Trophoblast cell (in vitro differentiated cells and primary cell): Measurements from ENCODE around the gene CSMD2.
A peak's percentile ranks its signal among the peaks of the same experiment; 100 is the strongest.

Experiments
- DNase-seq, 2 donors: peaks; one replicate each; pipeline ENCODE4 v3.0.0-alpha.2; 2016
- H2AFZ ChIP-seq: 2 replicates; pipeline ENCODE4 v1.6.1; 2013; ENCODE audit warnings: low read length, moderate library complexity, mild to moderate bottlenecking; ENCODE audit not compliant: insufficient read depth, poor library complexity
- H2AK5ac ChIP-seq: 2 replicates; pipeline ENCODE4 v1.6.1; 2013; ENCODE audit warnings: mild to moderate bottlenecking, low read length
- H2BK120ac ChIP-seq: 2 replicates; pipeline ENCODE4 v1.6.1; 2013; ENCODE audit warnings: low read length, mild to moderate bottlenecking, moderate library complexity; ENCODE audit not compliant: insufficient read depth, poor library complexity
- H2BK12ac ChIP-seq: 2 replicates; pipeline ENCODE4 v1.6.1; 2013; ENCODE audit warnings: mild to moderate bottlenecking, low read length, moderate library complexity
- H2BK5ac ChIP-seq: 2 replicates; pipeline ENCODE4 v1.6.1; 2013; ENCODE audit warnings: low read length, low read depth, moderate library complexity, mild to moderate bottlenecking; ENCODE audit not compliant: poor library complexity
- H3K14ac ChIP-seq: 2 replicates; pipeline ENCODE4 v1.6.1; 2013; ENCODE audit warnings: mild to moderate bottlenecking, low read length
- H3K18ac ChIP-seq: 2 replicates; pipeline ENCODE4 v1.6.1; 2013; ENCODE audit warnings: mild to moderate bottlenecking, low read length
- H3K23ac ChIP-seq: 2 replicates; pipeline ENCODE4 v1.6.1; 2013; ENCODE audit warnings: low read length
- H3K27ac ChIP-seq: 2 replicates; pipeline ENCODE4 v1.5.1; 2013; ENCODE audit warnings: low read depth, mild to moderate bottlenecking, inconsistent platforms, low read length, moderate library complexity
- H3K27me3 ChIP-seq: 2 replicates; pipeline ENCODE4 v1.6.1; 2013; ENCODE audit warnings: inconsistent platforms, mild to moderate bottlenecking, low read length, moderate library complexity; ENCODE audit not compliant: insufficient read depth
- H3K36me3 ChIP-seq, 2 experiments: 1 replicate in 1 of 2; 2 replicates in 1 of 2; pipeline ENCODE4 v1.6.1; 2013; ENCODE audit warnings: low read length in 2 of 2, mild to moderate bottlenecking in 2 of 2, moderate library complexity in 1 of 2; ENCODE audit not compliant: insufficient read depth in 2 of 2, control insufficient read depth in 1 of 2
- H3K4ac ChIP-seq: 2 replicates; pipeline ENCODE4 v1.6.1; 2013; ENCODE audit warnings: low read depth, mild to moderate bottlenecking, low read length, moderate library complexity
- H3K4me1 ChIP-seq, 2 experiments: 1 replicate in 1 of 2; 2 replicates in 1 of 2; pipeline ENCODE4 v1.6.1; 2013; ENCODE audit warnings: low read length in 2 of 2, mild to moderate bottlenecking in 2 of 2, moderate library complexity in 1 of 2; ENCODE audit not compliant: insufficient read depth in 2 of 2, control insufficient read depth in 1 of 2
- H3K4me2 ChIP-seq: 2 replicates; pipeline ENCODE4 v1.6.1; 2013; ENCODE audit warnings: inconsistent platforms, mild to moderate bottlenecking, low read length, moderate library complexity
- H3K4me3 ChIP-seq: 2 replicates; pipeline ENCODE4 v1.5.1; 2013; ENCODE audit warnings: mild to moderate bottlenecking, low read depth, low read length, inconsistent platforms
- H3K79me1 ChIP-seq: one replicate; pipeline ENCODE4 v1.6.1; 2013; ENCODE audit warnings: low read length
- H3K79me2 ChIP-seq: 2 replicates; pipeline ENCODE4 v1.6.1; 2013; ENCODE audit warnings: low read length, mild to moderate bottlenecking; ENCODE audit not compliant: control insufficient read depth, insufficient read depth, poor library complexity
- H3K9ac ChIP-seq: 2 replicates; pipeline ENCODE4 v1.6.1; 2013; ENCODE audit warnings: mild to moderate bottlenecking, low read length
- H3K9me3 ChIP-seq: 2 replicates; pipeline ENCODE4 v1.6.1; 2013; ENCODE audit warnings: low read depth, mild to moderate bottlenecking, control low read depth, inconsistent platforms, low read length; ENCODE audit not compliant: insufficient read depth
- H4K12ac ChIP-seq: 2 replicates; pipeline ENCODE4 v1.6.1; 2013; ENCODE audit warnings: low read depth, mild to moderate bottlenecking, low read length, moderate library complexity
- H4K8ac ChIP-seq: 2 replicates; pipeline ENCODE4 v1.6.1; 2013; ENCODE audit warnings: low read depth, mild to moderate bottlenecking, low read length, moderate library complexity
- H4K91ac ChIP-seq: one replicate; pipeline ENCODE4 v1.6.1; 2013; ENCODE audit warnings: low read depth, mild to moderate bottlenecking, low read length, moderate library complexity
- WGBS: extraction: QIAGEN DNeasy Blood & Tissue Kit; methylation state at CpG from one replicate; pipeline ENCODE4 v1.1.7; 2013; ENCODE audit warnings: missing lambda C conversion rate; ENCODE audit not compliant: insufficient read length, insufficient coverage; ENCODE audit errors: extremely low coverage; 5-methylcytosine and 5-hydroxymethylcytosine counted together

Gene CSMD2

DNA sequence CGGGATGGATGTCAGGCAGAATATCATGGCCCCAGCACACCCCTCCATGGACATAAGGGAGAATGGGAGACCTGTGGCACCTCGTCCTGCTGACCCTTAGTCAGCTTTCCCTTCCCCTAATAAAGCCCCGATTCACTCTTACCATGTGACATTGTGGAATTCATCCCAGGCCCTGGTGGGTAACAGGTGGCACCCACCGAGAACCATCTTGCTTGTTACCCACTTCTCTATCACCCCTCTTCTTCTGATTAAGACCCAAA lies 32.9 kb downstream of the CSMD2 start:
- no peaks in the 10 kb centered on the region for H3K4me1 ChIP-seq
- no peak overlapping the region for H4K91ac ChIP-seq
- no peak overlapping the region for H3K4me3 ChIP-seq
- no peaks in the 10 kb centered on the region for H3K36me3 ChIP-seq
- no CpG with 5 or more reads among the region's 4 CpGs for WGBS
- no peak overlapping the region for H3K9ac ChIP-seq
- H2BK12ac ChIP-seq, result no peak overlapping the region
- no peaks in the 10 kb centered on the region for H3K79me2 ChIP-seq
- DNase-seq, result no peak
- no peak overlapping the region for H3K18ac ChIP-seq
- no peak overlapping the region for H2AK5ac ChIP-seq
- H3K27me3 ChIP-seq, result no peaks in the 10 kb centered on the region
- H4K8ac ChIP-seq, result no peak overlapping the region
- H3K4me2 ChIP-seq, result no peak overlapping the region
- no peak overlapping the region for H2BK120ac ChIP-seq
- no peak overlapping the region for H4K12ac ChIP-seq
- H3K27ac ChIP-seq, result no peak overlapping the region
- no peak overlapping the region for H3K4ac ChIP-seq
- H3K9me3 ChIP-seq, result no peaks in the 10 kb centered on the region
- H3K23ac ChIP-seq, result no peak overlapping the region
- H3K14ac ChIP-seq, result no peak overlapping the region
- no peaks in the 10 kb centered on the region for H3K79me1 ChIP-seq
- no peak overlapping the region for H2BK5ac ChIP-seq
- no peak overlapping the region for H2AFZ ChIP-seq

GRCh38 chr1:34131396-34132160 lies 33.5 kb downstream of the CSMD2 start:
- no peak overlapping the region for H3K9ac ChIP-seq
- H2AFZ ChIP-seq, result no peak overlapping the region
- no peak overlapping the region for H4K12ac ChIP-seq
- no peak overlapping the region for H3K4me3 ChIP-seq
- H3K27me3 ChIP-seq, result no peaks in the 10 kb centered on the region
- no peak overlapping the region for H2BK5ac ChIP-seq
- H4K91ac ChIP-seq, result no peak overlapping the region
- DNase-seq, result no peak
- H3K79me2 ChIP-seq, result no peaks in the 10 kb centered on the region
- H3K27ac ChIP-seq, result no peak overlapping the region
- H3K36me3 ChIP-seq, result no peaks in the 10 kb centered on the region
- no peak overlapping the region for H2BK12ac ChIP-seq
- H3K23ac ChIP-seq, result no peak overlapping the region
- no peaks in the 10 kb centered on the region for H3K79me1 ChIP-seq
- H3K4ac ChIP-seq, result no peak overlapping the region
- no peaks in the 10 kb centered on the region for H3K9me3 ChIP-seq
- no CpG with 5 or more reads among the region's 3 CpGs for WGBS
- H2AK5ac ChIP-seq, result no peak overlapping the region
- no peaks in the 10 kb centered on the region for H3K4me1 ChIP-seq
- H3K14ac ChIP-seq, result no peak overlapping the region
- no peak overlapping the region for H3K18ac ChIP-seq
- no peak overlapping the region for H4K8ac ChIP-seq
- H2BK120ac ChIP-seq, result no peak overlapping the region
- no peak overlapping the region for H3K4me2 ChIP-seq

DNA sequence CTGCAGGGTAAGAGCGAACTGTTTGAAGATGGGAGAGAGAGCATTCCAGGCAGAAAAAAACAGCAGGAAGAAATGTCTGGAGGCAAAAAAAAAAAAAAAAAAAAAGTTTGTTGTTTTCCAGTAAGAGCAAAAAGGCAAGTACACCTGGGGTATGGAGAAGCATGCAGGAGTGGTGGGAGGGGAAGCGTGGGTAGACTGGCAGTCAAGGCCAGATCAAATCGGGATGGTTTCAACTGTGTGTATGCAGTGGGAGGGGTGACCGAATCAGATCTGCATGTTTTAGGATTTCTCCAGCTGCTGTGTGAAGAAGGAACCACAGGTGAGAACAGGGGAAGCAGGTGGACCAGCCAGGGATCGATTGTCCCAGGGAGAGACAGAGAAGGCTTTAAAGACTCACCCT lies 34.7 kb downstream of the CSMD2 start:
- H2BK12ac ChIP-seq, result no peak overlapping the region
- no peaks in the 10 kb centered on the region for H3K79me2 ChIP-seq
- no peak overlapping the region for H2AFZ ChIP-seq
- no peak overlapping the region for H3K14ac ChIP-seq
- H3K4me3 ChIP-seq, result no peak overlapping the region
- no CpG with 5 or more reads among the region's 5 CpGs for WGBS
- no peak overlapping the region for H3K4me2 ChIP-seq
- H3K79me1 ChIP-seq, result no peaks in the 10 kb centered on the region
- no peaks in the 10 kb centered on the region for H3K36me3 ChIP-seq
- peaks cover under 1% of the 10 kb centered on the region for H3K9me3 ChIP-seq
- no peak overlapping the region for H2AK5ac ChIP-seq
- no peak overlapping the region for H3K18ac ChIP-seq
- no peak overlapping the region for H2BK120ac ChIP-seq
- no peak overlapping the region for H4K8ac ChIP-seq
- H2BK5ac ChIP-seq, result no peak overlapping the region
- H3K27ac ChIP-seq, result no peak overlapping the region
- no peaks in the 10 kb centered on the region for H3K27me3 ChIP-seq
- no peak overlapping the region for H4K91ac ChIP-seq
- no peak overlapping the region for H4K12ac ChIP-seq
- DNase-seq, result no peak
- no peak overlapping the region for H3K9ac ChIP-seq
- H3K4ac ChIP-seq, result no peak overlapping the region
- H3K23ac ChIP-seq, result no peak overlapping the region
- H3K4me1 ChIP-seq, result no peaks in the 10 kb centered on the region

- Histone ChIP-seq H3K23ac (no peak overlapping the region), H4K91ac (no peak overlapping the region), H2AK5ac (no peak overlapping the region), H4K12ac (no peak overlapping the region), H2BK120ac (no peak overlapping the region), H3K36me3 (no peaks in the 10 kb centered on the region), H3K4me3 (no peak overlapping the region), H3K27me3 (no peaks in the 10 kb centered on the region), H2AFZ (no peak overlapping the region), H3K79me2 (no peaks in the 10 kb centered on the region), H3K79me1 (no peaks in the 10 kb centered on the region), H3K9me3 (peaks cover 2% of the 10 kb centered on the region), H3K4ac (no peak overlapping the region), H3K9ac (no peak overlapping the region), H2BK12ac (no peak overlapping the region), H2BK5ac (no peak overlapping the region), H3K14ac (no peak overlapping the region), H3K4me1 (no peaks in the 10 kb centered on the region), H3K27ac (no peak overlapping the region), H3K4me2 (no peak overlapping the region), H3K18ac (no peak overlapping the region), H4K8ac (no peak overlapping the region)
- WGBS, result no CpG with 5 or more reads among the region's 6 CpGs
- DNase-seq, result peak in 1 of 2 donors; percentile 2
Observed at GRCh38 chr1:34129630-34130029, 35.4 kb downstream of the CSMD2 start.
